ENCODE data around the gene NR2E3.
A peak's percentile ranks its signal among the peaks of the same experiment; 100 is the strongest.

Gene NR2E3

GRCh38 chr15:71791975-71792374, 18.4 kb upstream of the NR2E3 start:
- no peak for DNase-seq (ENCODE audit: low read depth)

- DNase-seq (ENCODE audit: low read depth): no peak
Measured at GRCh38 chr15:71792521-71792920, 17.8 kb upstream of the NR2E3 start.

GRCh38 chr15:71798641-71799040, 11.7 kb upstream of the NR2E3 start:
- no peak for DNase-seq (ENCODE audit: low read depth)

- DNase-seq (ENCODE audit: low read depth): no peak
Measured at GRCh38 chr15:71800190-71800589, 10.2 kb upstream of the NR2E3 start.

GRCh38 chr15:71800835-71801745, 9.3 kb upstream of the NR2E3 start:
- no peak for DNase-seq (ENCODE audit: low read depth)

- no peak for DNase-seq (ENCODE audit: low read depth)
Measured at GRCh38 chr15:71801935-71802655, 8.3 kb upstream of the NR2E3 start.

GRCh38 chr15:71802770-71803169, 7.6 kb upstream of the NR2E3 start:
- no peak for DNase-seq (ENCODE audit: low read depth)

- DNase-seq (ENCODE audit: low read depth): no peak
Measured at GRCh38 chr15:71804226-71804625, 6.1 kb upstream of the NR2E3 start.

- no peak for DNase-seq (ENCODE audit: low read depth)
Measured at GRCh38 chr15:71804695-71805470, 5.5 kb upstream of the NR2E3 start.

- DNase-seq (ENCODE audit: low read depth): no peak
Measured at GRCh38 chr15:71806452-71806931, 3.9 kb upstream of the NR2E3 start.

GRCh38 chr15:71807125-71807629, 3.2 kb upstream of the NR2E3 start:
- DNase-seq (ENCODE audit: low read depth): no peak

- peak; percentile 21 for DNase-seq (ENCODE audit: low read depth)
Measured at GRCh38 chr15:71807691-71808091, 2.7 kb upstream of the NR2E3 start.

GRCh38 chr15:71808311-71809020, 1.9 kb upstream of the NR2E3 start:
- no peak for DNase-seq (ENCODE audit: low read depth)

GRCh38 chr15:71809346-71809745, 1.0 kb upstream of the NR2E3 start:
- no peak for DNase-seq (ENCODE audit: low read depth)

GRCh38 chr15:71811036-71811736, 832 bp downstream of the NR2E3 start:
- no peak for DNase-seq (ENCODE audit: low read depth)

GRCh38 chr15:71811752-71812735, 1.7 kb downstream of the NR2E3 start:
- no peak for DNase-seq (ENCODE audit: low read depth)

GRCh38 chr15:71812966-71813722, 2.8 kb downstream of the NR2E3 start:
- peak; percentile 11 for DNase-seq (ENCODE audit: low read depth)

- no peak for DNase-seq (ENCODE audit: low read depth)
Measured at GRCh38 chr15:71813723-71814470, 3.5 kb downstream of the NR2E3 start.
